Parathyroid adenoma (tissue), 2 donors: ENCODE data around the gene LITAF.
A peak's percentile ranks its signal among the peaks of the same experiment; 100 is the strongest.

Experiments
- H2AFZ ChIP-seq: fragments of 300-600 bp; sonication (generic); one replicate; pipeline ENCODE4 v1.7.0; 2017; ENCODE audit warnings: antibody characterized with exemption, mild to moderate bottlenecking
- H3K27ac ChIP-seq: fragments of 300-600 bp; sonication (generic); one replicate; pipeline ENCODE4 v1.7.0; 2017
- H3K27me3 ChIP-seq: fragments of 300-600 bp; sonication (generic); one replicate; pipeline ENCODE4 v1.7.0; 2017; ENCODE audit warnings: low read length; ENCODE audit not compliant: control insufficient read depth, insufficient read depth
- H3K36me3 ChIP-seq: fragments of 300-600 bp; sonication (generic); one replicate; pipeline ENCODE4 v1.7.0; 2017; ENCODE audit warnings: low read length; ENCODE audit not compliant: control insufficient read depth, insufficient read depth
- H3K4me1 ChIP-seq: fragments of 300-600 bp; sonication (generic); one replicate; pipeline ENCODE4 v1.7.0; 2017; ENCODE audit warnings: control low read depth
- H3K4me2 ChIP-seq: fragments of 300-600 bp; sonication (generic); one replicate; pipeline ENCODE4 v1.7.0; 2017; ENCODE audit warnings: low read length
- H3K4me3 ChIP-seq: fragments of 300-600 bp; sonication (generic); one replicate; pipeline ENCODE4 v1.7.0; 2017; ENCODE audit warnings: low read depth, low read length
- H3K79me2 ChIP-seq: fragments of 300-600 bp; sonication (generic); one replicate; pipeline ENCODE4 v1.7.0; 2017; ENCODE audit warnings: control low read depth
- H3K9ac ChIP-seq: fragments of 300-600 bp; sonication (generic); one replicate; pipeline ENCODE4 v1.7.0; 2017; ENCODE audit warnings: mild to moderate bottlenecking
- H3K9me3 ChIP-seq: fragments of 300-600 bp; sonication (generic); one replicate; pipeline ENCODE4 v1.7.0; 2017; ENCODE audit warnings: low read length; ENCODE audit not compliant: control insufficient read depth
- TF ChIP-seq, protein P1 (sequence below): fragments of 300-600 bp; sonication (generic); IDR thresholded peaks from one replicate; pipeline ENCODE4 v1.7.0; 2017; ENCODE audit warnings: antibody characterized with exemption, mild to moderate bottlenecking
- donor health status: primary hyperparathyroidism.

Gene LITAF

DNA sequence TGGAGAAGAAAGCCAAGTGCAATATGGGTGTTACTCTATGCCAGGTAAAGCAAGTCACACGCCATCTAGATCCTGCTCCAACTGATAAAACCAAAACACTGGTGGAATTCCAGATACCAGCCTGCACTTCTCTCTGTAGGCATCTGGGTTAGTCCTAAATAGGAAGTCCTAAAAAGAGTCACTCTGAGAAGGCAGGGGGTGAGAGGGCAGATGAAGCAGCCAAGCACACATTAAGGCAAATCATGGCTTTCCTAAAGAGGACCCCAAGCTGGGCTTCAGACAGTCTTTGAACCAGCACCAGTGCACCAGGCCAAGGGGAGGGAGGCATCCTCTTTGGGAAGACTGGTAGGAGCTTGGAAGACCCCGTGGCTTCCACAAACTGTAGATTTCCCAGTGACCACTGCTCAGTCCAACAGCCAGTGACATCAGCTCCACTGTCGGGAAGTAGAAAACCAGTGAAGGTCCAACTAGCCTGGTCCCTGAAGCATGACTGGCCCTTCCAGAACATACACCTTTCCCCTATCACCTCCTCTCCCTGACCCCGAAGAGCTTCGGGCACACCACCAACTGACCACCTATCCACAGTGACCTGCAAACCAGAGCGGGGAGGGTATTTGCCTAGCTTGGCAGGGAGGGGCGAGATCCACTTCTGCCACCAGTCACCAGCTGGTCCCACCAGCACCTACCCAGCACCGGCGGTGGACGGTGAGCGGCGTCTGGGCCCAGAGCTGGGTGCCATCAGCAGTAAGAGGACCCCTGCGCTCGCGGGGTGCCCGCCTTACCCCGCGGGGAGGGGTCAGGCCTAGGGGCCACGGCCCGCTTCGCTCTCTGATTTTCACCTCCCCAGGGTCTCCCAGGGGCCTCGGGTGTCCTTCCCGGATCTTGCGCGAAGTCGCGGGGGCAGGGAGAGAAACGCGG, 1.0 kb downstream of the LITAF start:
- peak overlapping the region; percentile 55 for H3K9ac ChIP-seq
- TF ChIP-seq, protein P1, sequence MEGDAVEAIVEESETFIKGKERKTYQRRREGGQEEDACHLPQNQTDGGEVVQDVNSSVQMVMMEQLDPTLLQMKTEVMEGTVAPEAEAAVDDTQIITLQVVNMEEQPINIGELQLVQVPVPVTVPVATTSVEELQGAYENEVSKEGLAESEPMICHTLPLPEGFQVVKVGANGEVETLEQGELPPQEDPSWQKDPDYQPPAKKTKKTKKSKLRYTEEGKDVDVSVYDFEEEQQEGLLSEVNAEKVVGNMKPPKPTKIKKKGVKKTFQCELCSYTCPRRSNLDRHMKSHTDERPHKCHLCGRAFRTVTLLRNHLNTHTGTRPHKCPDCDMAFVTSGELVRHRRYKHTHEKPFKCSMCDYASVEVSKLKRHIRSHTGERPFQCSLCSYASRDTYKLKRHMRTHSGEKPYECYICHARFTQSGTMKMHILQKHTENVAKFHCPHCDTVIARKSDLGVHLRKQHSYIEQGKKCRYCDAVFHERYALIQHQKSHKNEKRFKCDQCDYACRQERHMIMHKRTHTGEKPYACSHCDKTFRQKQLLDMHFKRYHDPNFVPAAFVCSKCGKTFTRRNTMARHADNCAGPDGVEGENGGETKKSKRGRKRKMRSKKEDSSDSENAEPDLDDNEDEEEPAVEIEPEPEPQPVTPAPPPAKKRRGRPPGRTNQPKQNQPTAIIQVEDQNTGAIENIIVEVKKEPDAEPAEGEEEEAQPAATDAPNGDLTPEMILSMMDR: no peak

DNA sequence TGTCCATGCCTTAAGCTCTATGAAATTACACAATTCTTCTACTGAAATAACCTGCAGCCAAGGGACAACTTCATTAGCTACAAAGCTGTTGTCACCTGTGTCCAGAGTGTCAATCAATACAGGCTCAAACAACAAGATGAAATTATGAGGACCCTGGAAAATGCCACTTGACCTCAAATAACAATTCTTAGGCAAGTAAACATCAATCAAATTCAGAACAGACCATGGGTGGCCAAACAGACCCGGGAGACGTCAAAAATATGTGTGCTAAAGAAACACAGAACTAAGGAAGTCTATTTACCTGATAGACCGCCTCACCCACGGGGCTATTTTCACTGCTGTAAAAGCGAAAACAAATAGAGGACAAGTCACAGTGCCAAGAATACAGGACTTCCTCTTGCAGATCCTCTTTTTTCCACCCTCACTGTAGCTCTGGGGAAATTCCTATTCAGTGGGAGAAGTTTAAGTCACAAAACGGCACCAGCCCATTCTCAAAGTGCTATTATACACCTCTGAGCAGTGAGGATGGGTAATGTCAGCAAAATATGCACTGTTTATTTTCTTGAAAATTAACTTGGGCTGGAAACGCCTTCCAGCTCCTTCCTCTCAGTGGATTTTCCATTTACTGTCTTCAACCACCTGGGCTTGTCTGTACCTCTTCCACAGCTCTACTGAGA, 2.7 kb downstream of the LITAF start:
- Histone ChIP-seq H3K4me3 (no peak overlapping the region), H2AFZ (no peak overlapping the region), H3K9ac (no peak overlapping the region), H3K79me2 (peaks cover 15% of the 10 kb centered on the region), H3K27me3 (no peaks in the 10 kb centered on the region), H3K4me1 (peaks cover 8% of the 10 kb centered on the region), H3K9me3 (no peaks in the 10 kb centered on the region), H3K4me2 (peak overlapping the region; percentile 31), H3K27ac (peak overlapping the region; percentile 26), H3K36me3 (no peaks in the 10 kb centered on the region)
- TF ChIP-seq, protein P1: no peak

More for the DNA sequence above, 1.0 kb downstream of the LITAF start:
- H3K4me2 ChIP-seq: peak overlapping the region; percentile 98
- H3K4me3 ChIP-seq: peak overlapping the region; percentile 63
- no peaks in the 10 kb centered on the region for H3K9me3 ChIP-seq
- H2AFZ ChIP-seq: peak overlapping the region; percentile 85
- H3K36me3 ChIP-seq: no peaks in the 10 kb centered on the region
- H3K4me1 ChIP-seq: peaks cover 8% of the 10 kb centered on the region
- no peaks in the 10 kb centered on the region for H3K27me3 ChIP-seq
- peak overlapping the region; percentile 70 for H3K27ac ChIP-seq
- H3K79me2 ChIP-seq: peaks cover 12% of the 10 kb centered on the region

DNA sequence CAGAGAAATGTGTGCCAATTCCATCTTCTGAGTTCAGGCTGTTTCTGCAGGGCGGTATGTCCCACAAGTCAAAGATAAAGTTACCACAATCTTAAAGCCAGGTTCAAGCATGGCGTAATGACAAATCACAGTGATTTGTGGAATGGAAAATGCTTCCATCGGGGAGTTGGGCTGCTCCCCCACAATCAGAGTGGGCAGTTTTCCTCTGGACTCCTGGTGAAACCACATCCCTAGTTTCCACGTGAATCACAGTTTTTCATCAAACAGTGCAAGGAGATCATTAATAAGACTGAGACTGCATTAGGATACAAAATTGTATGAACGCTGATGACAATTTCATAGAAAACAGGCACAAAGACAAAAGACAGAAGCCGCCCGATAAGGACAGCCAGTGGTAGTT, 3.6 kb downstream of the LITAF start:
- Histone ChIP-seq H3K27ac (no peak overlapping the region), H3K9ac (no peak overlapping the region)

DNA sequence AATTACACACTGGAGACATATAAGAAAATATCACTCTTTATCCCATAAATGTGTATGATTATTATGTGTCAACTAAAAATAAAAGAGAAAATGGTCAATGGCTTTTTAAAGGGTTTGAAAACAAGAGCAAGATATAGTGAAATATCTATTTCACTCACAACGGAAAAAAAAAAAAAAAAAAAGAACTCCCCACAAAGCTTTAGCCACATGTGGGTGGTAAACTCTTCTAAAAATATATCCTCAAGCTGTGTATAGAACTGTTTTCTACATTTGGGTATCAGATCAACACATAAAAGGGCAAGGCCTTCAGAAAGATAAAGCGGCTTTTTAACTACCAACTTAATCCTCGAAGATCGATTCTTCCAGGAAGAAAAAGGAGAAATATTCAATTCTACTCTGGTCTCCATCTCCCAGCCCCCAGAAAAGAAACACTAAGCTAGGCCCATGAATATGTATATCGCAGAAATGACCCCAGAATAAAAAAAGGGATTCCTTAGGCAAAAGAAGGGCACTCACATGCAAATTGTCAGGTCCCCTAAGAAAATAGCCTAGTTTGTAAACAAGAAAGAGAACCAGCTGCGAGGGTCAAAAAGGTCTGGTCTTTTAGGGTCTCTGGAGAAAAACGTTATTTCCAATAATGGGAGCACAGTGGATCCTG, 4.4 kb downstream of the LITAF start:
- TF ChIP-seq, protein P1: no peak
- H3K27ac ChIP-seq: no peak overlapping the region
- H3K4me1 ChIP-seq: peaks cover 4% of the 10 kb centered on the region
- no peak overlapping the region for H3K9ac ChIP-seq
- no peak overlapping the region for H3K4me3 ChIP-seq
- peaks cover 25% of the 10 kb centered on the region for H3K79me2 ChIP-seq
- no peak overlapping the region for H2AFZ ChIP-seq
- H3K4me2 ChIP-seq: no peak overlapping the region
- no peaks in the 10 kb centered on the region for H3K36me3 ChIP-seq
- H3K27me3 ChIP-seq: no peaks in the 10 kb centered on the region
- H3K9me3 ChIP-seq: no peaks in the 10 kb centered on the region

More for the DNA sequence above, 3.6 kb downstream of the LITAF start:
- no peak overlapping the region for H2AFZ ChIP-seq
- no peak overlapping the region for H3K4me2 ChIP-seq
- H3K4me3 ChIP-seq: no peak overlapping the region
- peaks cover 19% of the 10 kb centered on the region for H3K79me2 ChIP-seq
- no peaks in the 10 kb centered on the region for H3K9me3 ChIP-seq
- H3K4me1 ChIP-seq: peaks cover 8% of the 10 kb centered on the region
- TF ChIP-seq, protein P1: no peak
- no peaks in the 10 kb centered on the region for H3K27me3 ChIP-seq
- no peaks in the 10 kb centered on the region for H3K36me3 ChIP-seq
